NT2/D1 (cell line): ENCODE results near the gene TNK1.

Experiments used
- SUZ12 ChIP-seq: IDR thresholded peaks from 2 replicates; pipeline ENCODE4 v1.6.1; 2011; ENCODE audit not compliant: insufficient read length, insufficient read depth; ENCODE audit errors: extremely low read depth
- YY1 ChIP-seq: IDR thresholded peaks from 2 replicates; pipeline ENCODE4 v1.6.1; 2011; ENCODE audit not compliant: insufficient read length, insufficient read depth

GRCh38 chr17:7404737-7405349, 24.0 kb downstream of the TNK1 start:
- no peak for TF ChIP-seq SUZ12
- no peak for TF ChIP-seq YY1
